ENCODE data around the gene RUNX2.
A peak's percentile ranks its signal among the peaks of the same experiment; 100 is the strongest.

RUNX2 gene

GRCh38 chr6:45599053-45599452, 270.9 kb downstream of the RUNX2 start:
- no peak overlapping the region for H3K4me3 ChIP-seq (ENCODE audit: low read depth, low read length)
- TF ChIP-seq POLR2A (IDR thresholded peaks at IDR 0.05; ENCODE audit: extremely low read depth, insufficient read length) (no peak), MAX (IDR thresholded peaks at IDR 0.05; ENCODE audit: low read depth, low read length) (no peak), MYC (IDR thresholded peaks at IDR 0.05; ENCODE audit: low read depth, low read length) (no peak)
- TF ChIP-seq, protein P1, sequence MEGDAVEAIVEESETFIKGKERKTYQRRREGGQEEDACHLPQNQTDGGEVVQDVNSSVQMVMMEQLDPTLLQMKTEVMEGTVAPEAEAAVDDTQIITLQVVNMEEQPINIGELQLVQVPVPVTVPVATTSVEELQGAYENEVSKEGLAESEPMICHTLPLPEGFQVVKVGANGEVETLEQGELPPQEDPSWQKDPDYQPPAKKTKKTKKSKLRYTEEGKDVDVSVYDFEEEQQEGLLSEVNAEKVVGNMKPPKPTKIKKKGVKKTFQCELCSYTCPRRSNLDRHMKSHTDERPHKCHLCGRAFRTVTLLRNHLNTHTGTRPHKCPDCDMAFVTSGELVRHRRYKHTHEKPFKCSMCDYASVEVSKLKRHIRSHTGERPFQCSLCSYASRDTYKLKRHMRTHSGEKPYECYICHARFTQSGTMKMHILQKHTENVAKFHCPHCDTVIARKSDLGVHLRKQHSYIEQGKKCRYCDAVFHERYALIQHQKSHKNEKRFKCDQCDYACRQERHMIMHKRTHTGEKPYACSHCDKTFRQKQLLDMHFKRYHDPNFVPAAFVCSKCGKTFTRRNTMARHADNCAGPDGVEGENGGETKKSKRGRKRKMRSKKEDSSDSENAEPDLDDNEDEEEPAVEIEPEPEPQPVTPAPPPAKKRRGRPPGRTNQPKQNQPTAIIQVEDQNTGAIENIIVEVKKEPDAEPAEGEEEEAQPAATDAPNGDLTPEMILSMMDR (IDR thresholded peaks at IDR 0.05; ENCODE audit: low read depth, low read length) = no peak
- no peak for DNase-seq (ENCODE audit: low read depth)

- TF ChIP-seq MAX (IDR thresholded peaks at IDR 0.05; ENCODE audit: low read depth, low read length) (no peak), POLR2A (IDR thresholded peaks at IDR 0.05; ENCODE audit: extremely low read depth, insufficient read length) (no peak), MYC (IDR thresholded peaks at IDR 0.05; ENCODE audit: low read depth, low read length) (no peak)
- TF ChIP-seq, protein P1 (IDR thresholded peaks at IDR 0.05; ENCODE audit: low read depth, low read length) = no peak
- peak; percentile 57 for DNase-seq (ENCODE audit: low read depth)
- no peak overlapping the region for H3K4me3 ChIP-seq (ENCODE audit: low read depth, low read length)
Measured at GRCh38 chr6:45605971-45606370, 277.8 kb downstream of the RUNX2 start.

GRCh38 chr6:45606831-45607400, 278.8 kb downstream of the RUNX2 start:
- H3K4me3 ChIP-seq (ENCODE audit: low read depth, low read length) = no peak overlapping the region
- TF ChIP-seq MAX (IDR thresholded peaks at IDR 0.05; ENCODE audit: low read depth, low read length) (no peak), POLR2A (IDR thresholded peaks at IDR 0.05; ENCODE audit: extremely low read depth, insufficient read length) (no peak), MYC (IDR thresholded peaks at IDR 0.05; ENCODE audit: low read depth, low read length) (no peak)
- TF ChIP-seq, protein P1 (IDR thresholded peaks at IDR 0.05; ENCODE audit: low read depth, low read length) = no peak
- peak; percentile 43 for DNase-seq (ENCODE audit: low read depth)

DNA sequence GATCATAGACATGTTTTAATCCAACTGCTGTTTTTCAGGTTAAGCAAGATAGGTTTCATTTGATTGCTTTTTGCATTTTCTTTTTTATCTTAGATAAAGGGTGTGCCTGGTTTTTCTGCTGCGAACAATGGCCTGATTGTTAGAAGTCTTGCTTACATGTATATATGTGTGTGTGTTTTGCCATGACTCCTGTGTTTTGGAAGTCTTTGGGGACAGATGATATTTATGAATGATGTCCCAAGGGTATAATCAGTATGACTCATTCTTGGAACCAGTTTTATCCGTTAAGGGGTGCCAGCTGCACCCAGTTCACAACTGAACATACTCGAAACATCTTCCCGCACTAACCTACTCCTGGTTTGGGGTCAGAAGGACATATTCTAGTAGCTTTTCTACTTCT, 279.7 kb downstream of the RUNX2 start:
- peak; percentile 81 for DNase-seq (ENCODE audit: low read depth)
- H3K4me3 ChIP-seq (ENCODE audit: low read depth, low read length) = no peak overlapping the region
- TF ChIP-seq MAX (IDR thresholded peaks at IDR 0.05; ENCODE audit: low read depth, low read length) (no peak), MYC (IDR thresholded peaks at IDR 0.05; ENCODE audit: low read depth, low read length) (no peak), POLR2A (IDR thresholded peaks at IDR 0.05; ENCODE audit: extremely low read depth, insufficient read length) (no peak)
- TF ChIP-seq, protein P1 (IDR thresholded peaks at IDR 0.05; ENCODE audit: low read depth, low read length) = no peak

DNA sequence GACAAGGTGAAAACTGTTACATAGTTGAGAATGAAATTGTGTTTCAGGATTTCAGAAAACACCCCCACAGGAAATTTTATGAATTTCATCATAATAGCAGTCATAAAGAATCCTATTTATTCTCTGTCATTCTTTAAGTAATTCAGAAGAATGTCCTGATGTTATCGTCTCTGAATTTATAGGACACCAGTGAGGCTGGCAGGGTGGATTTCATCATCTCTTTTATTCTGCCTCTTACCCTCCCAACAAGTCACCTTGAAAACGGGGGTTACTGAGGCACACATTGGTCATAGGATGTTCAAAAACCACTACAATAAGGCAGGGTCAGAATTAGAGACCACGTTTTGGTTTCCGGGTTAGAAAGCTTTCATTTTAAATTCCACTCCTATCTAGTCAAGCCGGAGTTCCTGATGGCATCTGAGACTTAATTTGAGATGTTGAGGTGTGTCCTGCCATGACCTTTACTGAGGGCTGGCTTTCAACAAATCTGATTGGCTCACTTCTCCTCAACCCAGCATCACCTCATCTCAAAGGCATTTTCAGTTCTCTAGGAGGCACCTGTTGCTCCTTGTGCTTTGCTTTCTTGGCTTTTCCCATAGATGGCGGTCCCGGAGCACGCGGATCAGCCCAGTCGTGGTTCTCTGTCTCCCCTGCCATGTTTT, 280.3 kb downstream of the RUNX2 start:
- peak; percentile 37; the same call in 1 of the 2 replicates for TF ChIP-seq MYC (IDR thresholded peaks at IDR 0.05; ENCODE audit: low read depth, low read length)
- TF ChIP-seq, protein P1 (IDR thresholded peaks at IDR 0.05; ENCODE audit: low read depth, low read length) = no peak
- peak overlapping the region; percentile 4 for H3K4me3 ChIP-seq (ENCODE audit: low read depth, low read length)
- DNase-seq (ENCODE audit: low read depth) = peak; percentile 82

All from NB4 (cell line).